PC-9 (cell line): ENCODE measurements around the gene GMDS.

Source experiments
- EZH2 ChIP-seq: fragments of 200-600 bp; sonication (generic); IDR thresholded peaks from 2 replicates; pipeline ENCODE4 v1.8.0; 2017; ENCODE audit warnings: antibody characterized with exemption, low read depth
- TF ChIP-seq, protein P1 (sequence below): fragments of 200-600 bp; sonication (generic); conservative IDR thresholded peaks from 2 replicates; pipeline ENCODE4 v1.6.1; 2017; ENCODE audit warnings: mixed run types, antibody characterized with exemption, mild to moderate bottlenecking, moderate library complexity

DNA sequence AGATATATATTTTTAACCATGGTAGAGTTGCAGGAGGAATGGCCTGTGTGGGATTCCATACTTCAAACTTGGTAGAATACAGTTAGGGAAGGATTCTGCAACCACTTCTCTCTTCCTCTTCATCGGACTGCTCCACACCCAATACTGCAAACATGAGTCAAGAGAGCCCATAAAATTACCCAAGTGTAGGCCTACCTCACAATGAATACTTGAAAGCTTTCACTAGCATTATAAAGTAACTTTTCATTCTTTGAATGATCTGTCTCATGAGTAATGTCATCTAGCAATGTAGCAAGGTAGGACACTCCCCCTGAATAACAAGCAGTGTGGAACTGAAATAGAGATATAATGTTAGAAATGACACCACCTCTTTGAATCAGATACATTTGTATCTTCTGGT is 556.3 kb downstream of the GMDS start:
- TF ChIP-seq, protein P1, sequence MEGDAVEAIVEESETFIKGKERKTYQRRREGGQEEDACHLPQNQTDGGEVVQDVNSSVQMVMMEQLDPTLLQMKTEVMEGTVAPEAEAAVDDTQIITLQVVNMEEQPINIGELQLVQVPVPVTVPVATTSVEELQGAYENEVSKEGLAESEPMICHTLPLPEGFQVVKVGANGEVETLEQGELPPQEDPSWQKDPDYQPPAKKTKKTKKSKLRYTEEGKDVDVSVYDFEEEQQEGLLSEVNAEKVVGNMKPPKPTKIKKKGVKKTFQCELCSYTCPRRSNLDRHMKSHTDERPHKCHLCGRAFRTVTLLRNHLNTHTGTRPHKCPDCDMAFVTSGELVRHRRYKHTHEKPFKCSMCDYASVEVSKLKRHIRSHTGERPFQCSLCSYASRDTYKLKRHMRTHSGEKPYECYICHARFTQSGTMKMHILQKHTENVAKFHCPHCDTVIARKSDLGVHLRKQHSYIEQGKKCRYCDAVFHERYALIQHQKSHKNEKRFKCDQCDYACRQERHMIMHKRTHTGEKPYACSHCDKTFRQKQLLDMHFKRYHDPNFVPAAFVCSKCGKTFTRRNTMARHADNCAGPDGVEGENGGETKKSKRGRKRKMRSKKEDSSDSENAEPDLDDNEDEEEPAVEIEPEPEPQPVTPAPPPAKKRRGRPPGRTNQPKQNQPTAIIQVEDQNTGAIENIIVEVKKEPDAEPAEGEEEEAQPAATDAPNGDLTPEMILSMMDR: no peak
- TF ChIP-seq EZH2: no peak
